ENCODE measurements around the gene CLPSL1.

The CLPSL1 gene

GRCh38 chr6:35757456-35758123 is 23.2 kb upstream of the CLPSL1 start:
- DNase-seq (ENCODE audit: low read depth, low spot score), result peak; percentile 78

DNA sequence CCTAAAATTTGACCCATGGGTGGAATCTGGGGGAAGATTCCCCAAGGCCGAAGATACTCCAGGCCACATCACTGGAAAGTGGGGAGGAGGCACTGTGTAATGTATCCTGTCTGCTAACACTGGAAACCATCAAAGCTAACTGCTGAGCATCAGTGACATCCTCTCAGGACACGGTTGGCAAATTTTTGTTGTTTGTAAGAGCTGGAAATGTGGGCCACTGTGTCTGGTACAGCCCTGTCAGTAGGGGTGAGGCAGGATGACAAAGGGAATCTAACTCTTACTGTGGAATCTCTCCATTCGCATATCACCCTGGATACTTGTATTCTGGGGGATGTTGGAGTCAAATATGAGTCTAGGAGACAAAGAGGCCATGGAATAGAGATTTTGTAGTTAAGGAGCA is 21.4 kb upstream of the CLPSL1 start:
- no peak for DNase-seq (ENCODE audit: low read depth, low spot score)

DNA sequence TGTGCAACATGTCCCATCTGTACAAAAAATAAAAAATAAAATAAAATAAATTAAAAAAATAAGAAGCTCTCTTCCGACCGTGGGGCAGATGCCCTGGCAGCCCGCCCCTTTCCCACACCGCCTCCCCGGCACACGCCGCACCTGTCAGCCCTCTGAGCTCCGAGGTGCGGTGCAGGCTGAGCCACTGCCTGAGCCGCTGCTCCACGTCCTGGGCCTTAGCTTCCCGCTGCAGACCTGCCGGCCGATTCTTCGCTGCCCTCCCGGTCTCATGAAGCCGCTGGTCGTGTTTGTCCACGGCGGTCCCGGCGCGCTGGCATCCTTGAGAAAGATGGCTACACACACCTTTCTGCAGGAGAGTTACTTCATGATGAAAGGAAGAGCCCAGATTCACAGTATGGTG is 15.1 kb upstream of the CLPSL1 start:
- DNase-seq (ENCODE audit: low read depth, low spot score), result no peak

- DNase-seq (ENCODE audit: low read depth, low spot score), result no peak
Observed at GRCh38 chr6:35769211-35769610, 11.6 kb upstream of the CLPSL1 start.

DNA sequence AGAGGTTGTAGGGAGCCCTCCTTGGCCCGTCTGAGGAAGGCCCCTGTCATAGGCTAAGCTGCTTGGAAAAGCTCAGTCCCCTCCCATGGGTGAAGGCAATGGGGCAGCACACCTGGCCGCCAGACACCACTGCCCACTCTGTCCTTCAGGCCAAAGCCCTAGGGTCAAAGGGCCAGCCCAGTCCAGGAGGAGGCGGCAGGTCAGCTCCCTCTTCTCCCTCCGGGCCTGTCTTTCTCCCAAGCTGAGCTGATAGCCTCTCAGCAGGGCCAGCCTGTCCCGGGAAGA is 9.5 kb upstream of the CLPSL1 start:
- no peak for DNase-seq (ENCODE audit: low read depth, low spot score)

DNA sequence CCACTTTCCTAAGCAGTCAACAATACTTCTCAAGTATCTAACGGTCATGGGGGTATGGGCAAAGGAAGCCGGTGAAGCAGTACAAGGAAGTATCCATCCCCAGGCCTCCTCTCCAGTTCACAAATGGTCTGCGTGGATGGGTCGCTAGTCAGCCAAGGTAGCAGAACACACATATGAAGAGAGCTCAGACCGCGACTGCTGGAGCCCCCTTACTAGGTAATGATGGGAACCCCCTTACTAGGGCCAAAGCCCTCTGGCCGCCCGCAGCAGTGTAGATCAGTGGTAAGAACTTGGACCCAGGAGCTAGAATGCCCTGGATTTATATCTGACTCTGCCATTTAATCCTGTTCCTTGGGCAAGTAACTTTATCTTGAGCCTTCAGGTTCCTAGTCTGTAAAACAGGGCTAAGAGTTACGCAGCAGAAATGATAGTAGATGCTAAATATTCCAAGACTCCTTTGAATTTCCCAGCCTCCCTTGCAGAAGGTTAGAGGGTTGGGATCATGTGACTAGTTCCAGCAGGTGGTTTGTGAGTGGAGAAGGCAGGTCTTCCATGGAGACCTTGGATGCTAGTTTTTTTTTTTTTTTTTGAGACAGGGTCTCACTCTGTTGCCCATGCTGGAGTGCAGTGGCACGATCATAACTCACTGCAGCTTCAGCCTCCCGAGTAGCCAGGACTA is 6.6 kb upstream of the CLPSL1 start:
- no peak for DNase-seq (ENCODE audit: low read depth, low spot score)

DNA sequence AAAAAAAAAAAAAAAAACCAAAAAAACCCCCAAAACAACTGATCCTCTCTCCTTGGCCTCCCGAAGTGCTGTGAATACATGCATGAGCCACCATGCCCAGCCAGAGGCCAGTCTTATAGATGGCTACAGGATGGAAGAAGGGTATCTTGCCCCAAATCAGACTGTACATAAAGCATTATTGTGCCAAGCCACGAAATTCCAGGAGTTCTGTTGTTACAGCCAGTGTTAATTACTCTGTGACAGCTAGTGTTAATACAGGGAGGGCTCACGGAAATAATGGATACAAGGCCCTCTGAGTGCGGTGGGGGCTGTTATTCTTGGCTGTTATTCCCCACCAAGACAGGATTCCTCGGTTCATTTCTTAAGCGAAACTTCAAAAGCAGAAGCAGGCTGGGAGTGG is 5.8 kb upstream of the CLPSL1 start:
- DNase-seq (ENCODE audit: low read depth, low spot score), result no peak

- DNase-seq (ENCODE audit: low read depth, low spot score), result no peak
Observed at GRCh38 chr6:35776364-35777215, 4.2 kb upstream of the CLPSL1 start, which contains the start of gene CLPSL2. CLPSL2 (plus strand) TSS chr6:35776598; CDS start chr6:35776619, 21 bp downstream.

GRCh38 chr6:35777356-35778102 is 3.3 kb upstream of the CLPSL1 start:
- no peak for DNase-seq (ENCODE audit: low read depth, low spot score)

- DNase-seq (ENCODE audit: low read depth, low spot score), result no peak
Observed at GRCh38 chr6:35778437-35778836, 2.4 kb upstream of the CLPSL1 start.

GRCh38 chr6:35781290-35781689 is 471 bp downstream of the CLPSL1 start:
- no peak for DNase-seq (ENCODE audit: low read depth, low spot score)

DNA sequence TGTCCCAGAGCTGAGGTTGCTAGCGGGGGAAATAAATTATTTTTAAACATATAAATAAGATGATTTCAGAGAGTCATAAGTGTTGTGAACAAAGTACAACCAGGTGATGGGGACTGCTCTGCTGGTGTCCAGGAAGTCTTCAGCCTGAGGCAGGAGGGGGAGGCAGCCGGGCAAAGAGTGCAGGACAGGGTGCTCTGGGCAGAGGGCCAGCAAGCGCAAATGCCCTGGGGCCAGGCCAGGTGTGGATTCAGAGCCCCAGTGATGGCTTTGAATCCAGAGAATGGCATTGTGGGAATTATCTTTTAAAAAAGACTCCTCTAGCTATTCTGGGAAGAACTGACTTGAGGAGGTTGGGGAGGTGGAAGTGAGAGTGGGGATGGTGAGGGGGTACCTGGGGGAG is 1.6 kb downstream of the CLPSL1 start:
- DNase-seq (ENCODE audit: low read depth, low spot score), result no peak

GRCh38 chr6:35784200-35784599 is 3.4 kb downstream of the CLPSL1 start:
- no peak for DNase-seq (ENCODE audit: low read depth, low spot score)

GRCh38 chr6:35786272-35786671 is 5.5 kb downstream of the CLPSL1 start:
- no peak for DNase-seq (ENCODE audit: low read depth, low spot score)

- DNase-seq (ENCODE audit: low read depth, low spot score), result no peak
Observed at GRCh38 chr6:35786810-35787209, 6.0 kb downstream of the CLPSL1 start.

DNA sequence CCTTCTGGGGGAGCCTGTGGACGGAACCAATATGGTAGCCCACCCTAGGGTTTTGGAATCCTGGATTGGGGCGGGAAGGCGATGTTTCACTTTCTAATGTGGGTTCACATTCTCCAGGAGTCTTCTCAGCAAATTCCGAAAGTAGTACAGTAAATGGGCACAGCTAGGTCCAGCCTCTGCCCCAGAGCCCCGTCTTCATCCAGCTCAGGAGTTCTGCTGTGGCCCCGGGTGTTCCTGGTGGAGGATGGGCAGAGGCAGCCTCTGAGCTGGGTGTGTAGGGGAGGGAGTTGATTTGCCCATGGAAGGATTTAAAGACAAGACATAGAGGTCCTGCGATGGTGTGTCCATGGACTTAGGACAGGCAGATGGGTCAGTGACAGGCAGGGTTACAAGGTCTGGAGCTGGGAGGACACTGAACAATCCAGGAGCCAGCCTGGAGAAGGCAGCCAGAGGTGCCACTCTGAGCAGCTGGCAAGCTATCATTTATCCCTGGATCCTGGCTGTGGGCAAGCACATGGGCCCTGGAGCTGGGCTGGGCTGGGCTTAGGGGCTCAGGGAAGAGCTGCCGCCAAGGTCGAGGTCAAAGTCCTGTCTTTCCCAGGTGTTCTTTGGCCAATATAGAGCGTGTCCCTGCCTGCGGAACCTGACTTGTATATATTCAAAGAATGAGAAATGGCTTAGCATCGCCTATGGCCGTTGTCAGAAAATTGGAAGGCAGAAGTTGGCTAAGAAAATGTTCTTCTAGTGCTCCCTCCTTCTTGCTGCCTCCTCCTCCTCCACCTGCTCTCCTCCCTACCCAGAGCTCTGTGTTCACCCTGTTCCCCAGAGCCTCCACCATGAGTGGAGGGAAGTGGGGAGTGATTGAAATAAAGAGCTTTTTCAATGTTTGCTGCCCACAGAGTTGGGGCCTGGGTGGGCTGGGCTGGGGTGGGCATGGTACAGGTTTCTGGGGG is 6.7 kb downstream of the CLPSL1 start:
- no peak for DNase-seq (ENCODE audit: low read depth, low spot score)

- DNase-seq (ENCODE audit: low read depth, low spot score), result no peak
Observed at GRCh38 chr6:35788423-35788982, 7.7 kb downstream of the CLPSL1 start.

DNA sequence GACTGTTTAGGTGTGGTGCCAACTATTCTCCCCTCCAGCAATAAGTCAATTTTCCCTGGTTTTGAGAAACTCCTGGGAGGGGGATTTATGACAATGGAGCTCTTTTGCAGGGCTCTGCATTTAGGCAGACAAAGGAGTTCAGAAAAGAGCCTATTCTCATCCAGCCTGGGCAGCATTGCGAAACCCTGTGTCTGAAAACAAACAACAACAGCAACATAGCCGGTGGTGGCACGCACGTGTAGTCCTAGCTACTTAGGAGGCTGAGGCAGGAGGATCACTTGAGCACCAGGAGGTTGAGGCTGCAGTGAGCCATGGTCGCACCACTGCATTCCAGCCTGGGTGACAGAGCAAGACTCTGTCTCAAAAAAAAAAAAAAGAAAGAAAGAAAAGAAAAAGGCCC is 9.9 kb downstream of the CLPSL1 start:
- no peak for DNase-seq (ENCODE audit: low read depth, low spot score)

DNA sequence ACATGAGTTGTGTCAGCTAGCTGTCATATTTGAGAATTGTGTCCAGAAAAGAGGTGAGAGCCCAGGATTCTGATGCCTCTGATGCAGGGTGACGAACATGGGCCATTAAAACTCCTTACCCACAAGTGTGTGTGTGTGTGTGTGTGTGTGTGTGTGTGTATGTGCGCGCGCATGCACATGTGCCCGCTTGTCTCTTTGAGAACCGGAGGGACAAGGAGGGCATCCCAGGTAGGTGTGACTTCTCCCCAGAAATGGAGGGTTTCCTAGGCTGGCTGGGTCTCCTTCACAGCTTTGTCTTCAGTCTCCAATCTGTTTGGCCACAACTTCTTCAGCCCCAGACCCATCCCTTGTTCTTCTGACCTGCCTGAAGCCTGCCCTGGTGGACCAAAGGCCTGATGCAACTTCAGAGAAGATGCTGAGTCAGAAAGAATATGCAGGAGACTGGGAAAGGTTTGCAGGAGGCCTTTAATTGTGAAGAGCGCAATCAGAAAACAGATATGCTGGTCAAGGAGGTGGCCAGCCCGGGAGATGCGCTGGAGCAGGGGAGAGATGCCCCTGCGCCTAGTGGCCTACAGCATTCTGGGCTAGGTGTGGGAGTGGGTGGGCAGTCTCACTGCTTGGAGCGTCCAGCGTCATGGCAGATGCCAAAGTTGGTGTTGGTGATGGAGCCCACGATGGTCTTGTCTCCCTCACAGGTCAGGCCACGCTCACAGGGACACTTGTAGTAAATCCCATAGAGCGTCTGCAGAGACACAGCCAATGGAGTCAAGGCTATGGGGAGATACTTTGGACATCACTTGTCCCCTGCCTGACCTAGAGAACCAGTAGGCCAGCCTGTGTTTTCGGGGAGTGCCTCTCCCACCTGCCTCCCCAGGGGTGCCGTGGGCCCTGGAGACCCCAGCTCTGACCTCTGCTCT is 14.0 kb downstream of the CLPSL1 start:
- DNase-seq (ENCODE audit: low read depth, low spot score), result no peak
